SK-N-SH (cell line): ENCODE data around the gene BCAR1. TPM values are rescaled to one million over a fixed set of nuclear protein-coding genes. Genes with fewer than 3 reads are reported as not detected.

Experiments used
- CTCF ChIA-PET: fragments of 300-600, 350-600 bp; formaldehyde crosslinking; extraction: SDS; loops from one replicate; lab custom pipeline; 2021; lab: Yijun Ruan, JAX
- POLR2A ChIA-PET: fragments of 350-600 bp; sonication (Branson Sonifier 250); formaldehyde crosslinking; extraction: SDS; loops from one replicate; lab custom pipeline; 2020; ENCODE audit warnings: antibody characterized with exemption, inconsistent platforms; lab: Yijun Ruan, JAX
- DNase-seq: peaks from one replicate; pipeline ENCODE4 v3.0.0; 2012
- H2AFZ ChIP-seq: fragments of 200-600 bp; sonication (generic); 2 replicates; pipeline ENCODE4 v1.8.1; 2016; ENCODE audit warnings: antibody characterized with exemption, mild to moderate bottlenecking, low read depth
- H3F3A ChIP-seq: fragments of 200-600 bp; sonication (generic); replicated peaks from 2 replicates; pipeline ENCODE3; 2016; ENCODE audit warnings: antibody characterized with exemption, mild to moderate bottlenecking; ENCODE audit not compliant: insufficient read depth
- H3K27ac ChIP-seq, 2 experiments: fragments of 200-500 bp in 1 of 2; fragments of 200-600 bp in 1 of 2; sonication (Bioruptor generic) in 1 of 2; sonication (generic), shearing (Covaris generic) in 1 of 2; 2 replicates each; pipeline versions ENCODE4 v1.5.1 to v1.6.1; 2014 to 2016; ENCODE audit warnings: low read depth in 2 of 2, inconsistent platforms in 1 of 2, low read length in 1 of 2, mild to moderate bottlenecking in 1 of 2, mixed read lengths in 1 of 2
- H3K27me3 ChIP-seq: fragments of 200-600 bp; sonication (generic), shearing (Covaris generic); 2 replicates; pipeline ENCODE4 v1.6.1; 2016; ENCODE audit warnings: mixed run types; ENCODE audit not compliant: insufficient read depth
- H3K36me3 ChIP-seq, 2 experiments: fragments of 200-500 bp in 1 of 2; fragments of 200-600 bp in 1 of 2; sonication (Bioruptor generic) in 1 of 2; sonication (generic) in 1 of 2; replicated peaks in 1 of 2; 2 replicates each; pipeline versions ENCODE3 to v1.5.1; 2014 to 2016; ENCODE audit warnings: low read length in 1 of 2, mild to moderate bottlenecking in 1 of 2; ENCODE audit not compliant: insufficient read depth in 2 of 2, control insufficient read depth in 1 of 2
- H3K4me1 ChIP-seq, 2 experiments: fragments of 200-500 bp in 1 of 2; fragments of 200-600 bp in 1 of 2; sonication (Bioruptor generic) in 1 of 2; sonication (generic), shearing (Covaris generic) in 1 of 2; 2 replicates each; pipeline versions ENCODE4 v1.5.1 to v1.6.1; 2014 to 2016; ENCODE audit warnings: low read depth in 1 of 2, low read length in 1 of 2, mixed run types in 1 of 2; ENCODE audit not compliant: insufficient read depth in 2 of 2, control insufficient read depth in 1 of 2
- H3K4me2 ChIP-seq: fragments of 200-600 bp; sonication (generic), shearing (Covaris generic); 2 replicates; pipeline ENCODE4 v1.6.1; 2017; ENCODE audit warnings: mixed run types
- H3K4me3 ChIP-seq, 2 experiments: fragments of 200-500 bp in 1 of 2; fragments of 200-600 bp in 1 of 2; sonication (Bioruptor generic) in 1 of 2; sonication (generic), shearing (Covaris generic) in 1 of 2; 2 replicates each; pipeline versions ENCODE4 v1.5.1 to v1.8.1; 2014 to 2016; ENCODE audit warnings: low read depth in 2 of 2, inconsistent platforms in 1 of 2, low read length in 1 of 2, mild to moderate bottlenecking in 1 of 2, mixed read lengths in 1 of 2, moderate library complexity in 1 of 2
- H3K79me2 ChIP-seq: fragments of 200-600 bp; sonication (generic); 2 replicates; pipeline ENCODE4 v1.8.1; 2017; ENCODE audit warnings: mild to moderate bottlenecking; ENCODE audit not compliant: insufficient read depth
- H3K9ac ChIP-seq: fragments of 200-600 bp; sonication (generic); 2 replicates; pipeline ENCODE4 v1.6.1; 2017; ENCODE audit warnings: mixed run types
- H3K9me2 ChIP-seq: fragments of 200-600 bp; sonication (generic); 2 replicates; pipeline ENCODE4 v1.6.1; 2017; ENCODE audit warnings: mixed run types
- H3K9me3 ChIP-seq: fragments of 200-600 bp; sonication (generic); 2 replicates; pipeline ENCODE4 v1.6.1; 2017; ENCODE audit warnings: mixed run types, mild to moderate bottlenecking, moderate library complexity
- H4K20me1 ChIP-seq: fragments of 200-600 bp; sonication (generic); 2 replicates; pipeline ENCODE4 v1.6.1; 2017; ENCODE audit warnings: mild to moderate bottlenecking, mixed run types; ENCODE audit not compliant: insufficient read depth
- CHD2 ChIP-seq: fragments of 150-350 bp; IDR thresholded peaks from 2 replicates; pipeline ENCODE4 v1.6.1; 2018; ENCODE audit warnings: low read length; ENCODE audit not compliant: partially characterized antibody
- CTCF ChIP-seq: fragments of 200-600 bp; sonication (generic); IDR thresholded peaks from 2 replicates; pipeline ENCODE4 v1.6.1; 2017; ENCODE audit warnings: antibody characterized with exemption, mild to moderate bottlenecking, moderate library complexity
- ELF1 ChIP-seq: IDR thresholded peaks from 2 replicates; pipeline ENCODE4 v1.4.0; 2012
- FOXJ3 ChIP-seq: sonication (generic); formaldehyde crosslinking; IDR thresholded peaks from 2 replicates; pipeline ENCODE4 v1.5.1; 2020; ENCODE audit warnings: mild to moderate bottlenecking, missing genetic modification reagents
- FOXM1 ChIP-seq: IDR thresholded peaks from 2 replicates; pipeline ENCODE4 v1.4.0; 2012; ENCODE audit warnings: low read depth, mild to moderate bottlenecking
- GABPA ChIP-seq: IDR thresholded peaks from 2 replicates; pipeline ENCODE4 v1.4.0; 2012; ENCODE audit warnings: low read depth, mild to moderate bottlenecking
- JUND ChIP-seq: IDR thresholded peaks from 2 replicates; pipeline ENCODE4 v1.4.0; 2012
- MAX ChIP-seq: IDR thresholded peaks from 2 replicates; pipeline ENCODE4 v1.4.0; 2012; ENCODE audit warnings: low read depth
- MEF2A ChIP-seq: IDR thresholded peaks from 2 replicates; pipeline ENCODE4 v1.4.0; 2012; ENCODE audit warnings: low read depth, borderline replicate concordance
- MXI1 ChIP-seq: IDR thresholded peaks from 2 replicates; pipeline ENCODE4 v1.6.1; 2012; ENCODE audit warnings: mild to moderate bottlenecking, low read depth, low read length, improper control_type of control experiment
- RAD21 ChIP-seq: IDR thresholded peaks from 2 replicates; pipeline ENCODE4 v1.6.1; 2012; ENCODE audit warnings: mild to moderate bottlenecking, low read length
- RCOR1 ChIP-seq: fragments of 150-350 bp; IDR thresholded peaks from 2 replicates; pipeline ENCODE4 v1.6.1; 2017; ENCODE audit warnings: antibody characterized with exemption, low read length
- REST ChIP-seq: IDR thresholded peaks from 2 replicates; pipeline ENCODE4 v1.6.1; 2012; ENCODE audit warnings: mild to moderate bottlenecking, low read depth, low read length, moderate library complexity
- RFX5 ChIP-seq: IDR thresholded peaks from 2 replicates; pipeline ENCODE4 v1.6.1; 2012; ENCODE audit warnings: mild to moderate bottlenecking, improper control_type of control experiment, low read length
- RXRA ChIP-seq: IDR thresholded peaks from 2 replicates; pipeline ENCODE4 v1.4.0; 2012; ENCODE audit warnings: low read depth, mild to moderate bottlenecking, borderline replicate concordance
- SIN3A ChIP-seq: IDR thresholded peaks from 2 replicates; pipeline ENCODE4 v1.6.1; 2012; ENCODE audit warnings: low read depth, mild to moderate bottlenecking, low read length, moderate library complexity, borderline replicate concordance
- SMC3 ChIP-seq: IDR thresholded peaks from 2 replicates; pipeline ENCODE4 v1.6.1; 2012; ENCODE audit warnings: low read depth, low read length, improper control_type of control experiment
- TAF1 ChIP-seq: IDR thresholded peaks from 2 replicates; pipeline ENCODE4 v1.6.1; 2012; ENCODE audit warnings: low read depth, mild to moderate bottlenecking, low read length, moderate library complexity, borderline replicate concordance
- TCF12 ChIP-seq: IDR thresholded peaks from 2 replicates; pipeline ENCODE4 v1.4.0; 2012
- ZBTB33 ChIP-seq: IDR thresholded peaks from 2 replicates; pipeline ENCODE4 v1.4.0; 2012; ENCODE audit warnings: low read depth, borderline replicate concordance
- WGBS: methylation state at CpG from one replicate; pipeline ENCODE4 v1.1.6; 2017; ENCODE audit warnings: low lambda C conversion rate; 5-methylcytosine and 5-hydroxymethylcytosine counted together
- polyA plus RNA-seq, 3 experiments: library from polyadenylated mRNA; depleted of rRNA; stranded (reverse); fragments of >200 nt; gene quantifications; 2 replicates each; pipeline ENCODE4 v1.2.3, GENCODE V29; 2012
- small RNA-seq, 7 experiments: library from RNA; depleted of rRNA; stranded (forward); fragments of <200 nt; gene quantifications; one replicate each; pipeline ENCODE3, GENCODE V24; 2012

Gene BCAR1
- polyA plus RNA-seq, 1 of the 3 experiments (the other 2 are of a cell fraction), result 45.1 TPM

- no peak overlapping the region for H3K4me2 ChIP-seq
- H3K36me3 ChIP-seq, result no peaks in the 10 kb centered on the region
- H3K9me2 ChIP-seq, result no peaks in the 10 kb centered on the region
- H3K27ac ChIP-seq, result no peak overlapping the region
- H3K27me3 ChIP-seq, result no peaks in the 10 kb centered on the region
- H3K79me2 ChIP-seq, result no peaks in the 10 kb centered on the region
- no peak overlapping the region for H3K9ac ChIP-seq
- no peak overlapping the region for H3K4me3 ChIP-seq
- 76% methylated on average over 6 of the region's 6 CpGs for WGBS
- no peak overlapping the region for H2AFZ ChIP-seq
- peaks cover 16% of the 10 kb centered on the region for H3K9me3 ChIP-seq
- TF ChIP-seq REST, result no peak
- TF ChIP-seq GABPA, result no peak
- TF ChIP-seq FOXM1, result no peak
- TF ChIP-seq ELF1, result no peak
- no peak for TF ChIP-seq CTCF
- no peak for TF ChIP-seq FOXJ3 (CRISPR knock-in tag)
- no peak for TF ChIP-seq RCOR1
- TF ChIP-seq CHD2, result no peak
- no peak for TF ChIP-seq RFX5
- no peak for TF ChIP-seq TAF1
- no peak for TF ChIP-seq SMC3
- TF ChIP-seq ZBTB33, result no peak
- TF ChIP-seq JUND, result no peak
- no peak for TF ChIP-seq RXRA
- TF ChIP-seq MEF2A, result no peak
- no peak for TF ChIP-seq MAX
- TF ChIP-seq RAD21, result no peak
- no peak for TF ChIP-seq SIN3A
- TF ChIP-seq TCF12, result no peak
- no peak for TF ChIP-seq MXI1
- ChIA-PET POLR2A (no interaction called here), CTCF (no interaction called here)
- H4K20me1 ChIP-seq, result no peaks in the 10 kb centered on the region
- DNase-seq, result no peak
- H3K4me1 ChIP-seq, result no peaks in the 10 kb centered on the region
- no peaks in the 10 kb centered on the region for H3F3A ChIP-seq
These were observed 72.2 kb downstream of the BCAR1 start for GRCh38 chr16:75179208-75179607.

Small RNAs within 50 kb of the gene (small RNA-seq; reads per million reads assigned to genes)
- 0 reads per million in 7 experiments for gene RNU6-758P

Other genes with a start within 250 kb of the BCAR1 start
- 0.53 and 0.70 TPM in 2 replicates for gene LDHD, start 134.8 kb downstream of the BCAR1 start, polyA plus RNA-seq (2012; rRNA removed)
- 3.0 and 3.7 TPM in 2 replicates for gene ZFP1, start 103.1 kb downstream of the BCAR1 start, polyA plus RNA-seq (2012; rRNA removed)
- gene CTRB2, start 44.5 kb downstream of the BCAR1 start, polyA plus RNA-seq (2012; rRNA removed), result not detected in 2 replicates
- gene CTRB1, start 32.6 kb downstream of the BCAR1 start, polyA plus RNA-seq (2012; rRNA removed), result not detected in 2 replicates
- 37.9 and 46.0 TPM in 2 replicates for gene CFDP1, start 181.9 kb upstream of the BCAR1 start, polyA plus RNA-seq (2012; rRNA removed)
- gene TMEM170A, start 213.1 kb upstream of the BCAR1 start, polyA plus RNA-seq (2012; rRNA removed), result 9.2 and 11.0 TPM in 2 replicates
- gene CHST6, start 243.8 kb upstream of the BCAR1 start, polyA plus RNA-seq (2012; rRNA removed), result 0.26 and 0.30 TPM in 2 replicates